OCI-LY7 (cell line): Measurements from ENCODE around the gene PADI3.

Source experiments
- EZH2phosphoT487 ChIP-seq: fragments of 200-600 bp; sonication (generic); IDR thresholded peaks from 2 replicates; pipeline ENCODE4 v1.6.1; 2018; ENCODE audit warnings: low read depth, borderline replicate concordance, mild to moderate bottlenecking, mixed run types, antibody characterized with exemption, low read length, moderate library complexity, mixed read lengths
- TF ChIP-seq, protein P1 (sequence below): fragments of 200-600 bp; sonication (generic); conservative IDR thresholded peaks from 2 replicates; pipeline ENCODE4 v1.5.1; 2014; ENCODE audit warnings: mild to moderate bottlenecking, antibody characterized with exemption, low read length, moderate library complexity, mixed read lengths

DNA sequence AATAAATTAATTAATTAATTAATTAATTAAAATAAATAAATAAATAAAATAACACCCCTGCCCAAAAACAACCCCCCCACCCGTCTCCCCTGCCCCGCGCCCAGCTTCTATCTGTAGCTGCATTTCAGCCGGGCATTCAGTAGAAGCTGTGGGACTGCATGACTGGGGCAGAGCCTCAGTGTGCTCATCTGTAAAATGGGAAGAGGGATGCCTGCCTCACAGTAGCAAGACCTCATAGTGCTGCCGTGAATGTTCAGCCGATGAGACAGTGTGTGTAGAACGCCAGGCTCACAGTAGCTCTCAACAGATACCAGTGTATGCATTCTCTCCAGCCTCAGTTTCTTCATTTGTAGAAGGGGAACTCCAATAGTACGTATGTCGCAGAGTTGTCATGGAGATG lies 67.8 kb downstream of the PADI3 start:
- TF ChIP-seq, protein P1, sequence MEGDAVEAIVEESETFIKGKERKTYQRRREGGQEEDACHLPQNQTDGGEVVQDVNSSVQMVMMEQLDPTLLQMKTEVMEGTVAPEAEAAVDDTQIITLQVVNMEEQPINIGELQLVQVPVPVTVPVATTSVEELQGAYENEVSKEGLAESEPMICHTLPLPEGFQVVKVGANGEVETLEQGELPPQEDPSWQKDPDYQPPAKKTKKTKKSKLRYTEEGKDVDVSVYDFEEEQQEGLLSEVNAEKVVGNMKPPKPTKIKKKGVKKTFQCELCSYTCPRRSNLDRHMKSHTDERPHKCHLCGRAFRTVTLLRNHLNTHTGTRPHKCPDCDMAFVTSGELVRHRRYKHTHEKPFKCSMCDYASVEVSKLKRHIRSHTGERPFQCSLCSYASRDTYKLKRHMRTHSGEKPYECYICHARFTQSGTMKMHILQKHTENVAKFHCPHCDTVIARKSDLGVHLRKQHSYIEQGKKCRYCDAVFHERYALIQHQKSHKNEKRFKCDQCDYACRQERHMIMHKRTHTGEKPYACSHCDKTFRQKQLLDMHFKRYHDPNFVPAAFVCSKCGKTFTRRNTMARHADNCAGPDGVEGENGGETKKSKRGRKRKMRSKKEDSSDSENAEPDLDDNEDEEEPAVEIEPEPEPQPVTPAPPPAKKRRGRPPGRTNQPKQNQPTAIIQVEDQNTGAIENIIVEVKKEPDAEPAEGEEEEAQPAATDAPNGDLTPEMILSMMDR: no peak
- TF ChIP-seq EZH2phosphoT487: no peak
